A673 (cell line): ENCODE measurements around the gene RCC2.

Experiments used
- CTCF ChIP-seq: fragments of 300-800, 200-600 bp; sonication (generic); conservative IDR thresholded peaks from 2 replicates; pipeline ENCODE4 v1.5.1; 2017; ENCODE audit warnings: low read depth, mild to moderate bottlenecking, antibody characterized with exemption, low read length, moderate library complexity, mixed read lengths
- EZH2 ChIP-seq: fragments of 200-600 bp; sonication (generic); IDR thresholded peaks from 2 replicates; pipeline ENCODE4 v1.6.1; 2017; ENCODE audit warnings: borderline replicate concordance, low read depth, mild to moderate bottlenecking, mixed read lengths, antibody characterized with exemption, low read length; ENCODE audit not compliant: poor library complexity, severe bottlenecking

GRCh38 chr1:17460219-17460618, 20.7 kb upstream of the RCC2 start:
- TF ChIP-seq EZH2 (no peak), CTCF (no peak)
